HEK293 (cell line): ENCODE results near the gene TMEM233.

Source experiments
- CTCF ChIA-PET: fragments of 350-600 bp; formaldehyde crosslinking; extraction: SDS; loops from one replicate; lab custom pipeline; 2021; ENCODE audit warnings: antibody characterized with exemption; lab: Yijun Ruan, JAX
- POLR2A ChIA-PET: fragments of 300-600 bp; formaldehyde crosslinking; extraction: SDS; loops from one replicate; lab custom pipeline; 2020; ENCODE audit warnings: antibody characterized with exemption, inconsistent platforms; lab: Yijun Ruan, JAX
- H3K27ac ChIP-seq: fragments of 200-500 bp; sonication (Bioruptor generic); 2 replicates; pipeline ENCODE4 v1.5.1; 2014; ENCODE audit warnings: low read depth, low read length, control low read depth, inconsistent platforms; ENCODE audit errors: extremely low read depth
- H3K36me3 ChIP-seq, 2 experiments: fragments of 200-500 bp in 1 of 2; sonication (Bioruptor generic) in 1 of 2; 1 replicate in 1 of 2; 2 replicates in 1 of 2; pipeline ENCODE4 v1.5.1; 2014 to 2017; ENCODE audit warnings: inconsistent platforms in 2 of 2, low read length in 2 of 2; ENCODE audit not compliant: control insufficient read depth in 2 of 2, insufficient read depth in 1 of 2
- H3K4me1 ChIP-seq: fragments of 200-500 bp; sonication (Bioruptor generic); 2 replicates; pipeline ENCODE4 v1.5.1; 2014; ENCODE audit warnings: mild to moderate bottlenecking, low read length, inconsistent platforms; ENCODE audit not compliant: control insufficient read depth, insufficient read depth
- H3K4me3 ChIP-seq: 2 replicates; pipeline ENCODE4 v1.5.1; 2011; ENCODE audit warnings: low read depth, mild to moderate bottlenecking, control low read depth, low read length, moderate library complexity
- H3K9me3 ChIP-seq: fragments of 200-500 bp; sonication (Bioruptor generic); 2 replicates; pipeline ENCODE4 v1.5.1; 2014; ENCODE audit warnings: low read depth, low read length, inconsistent platforms; ENCODE audit not compliant: control insufficient read depth, insufficient read depth
- BCL11A ChIP-seq: fragments of 450-650 bp; formaldehyde crosslinking; IDR thresholded peaks from 2 replicates; pipeline ENCODE4 v1.5.1; 2016; ENCODE audit warnings: low read depth, missing biosample characterization, missing genetic modification characterization
- HOXC10 ChIP-seq: sonication (generic); formaldehyde crosslinking; IDR thresholded peaks from 2 replicates; pipeline ENCODE4 v1.8.1; 2023; ENCODE audit warnings: mild to moderate bottlenecking, missing genetic modification reagents
- ZIC2 ChIP-seq: fragments of 450-650 bp; formaldehyde crosslinking; IDR thresholded peaks from 2 replicates; pipeline ENCODE4 v1.5.1; 2016; ENCODE audit warnings: missing biosample characterization, missing genetic modification characterization
- ZNF10 ChIP-seq: fragments of 450-650 bp; formaldehyde crosslinking; IDR thresholded peaks from 2 replicates; pipeline ENCODE4 v1.5.1; 2017; ENCODE audit warnings: missing biosample characterization, missing genetic modification characterization
- ZNF169 ChIP-seq: fragments of 450-650 bp; formaldehyde crosslinking; IDR thresholded peaks from 2 replicates; pipeline ENCODE4 v1.5.1; 2016; ENCODE audit warnings: missing biosample characterization, missing genetic modification characterization
- ZNF366 ChIP-seq: fragments of 450-650 bp; formaldehyde crosslinking; conservative IDR thresholded peaks from 2 replicates; pipeline ENCODE4 v1.5.1; 2016; ENCODE audit warnings: missing biosample characterization, missing genetic modification characterization
- ZNF404 ChIP-seq: fragments of 450-650 bp; formaldehyde crosslinking; IDR thresholded peaks from 2 replicates; pipeline ENCODE4 v1.5.1; 2017; ENCODE audit warnings: missing biosample characterization, missing genetic modification characterization
- ZNF521 ChIP-seq: fragments of 450-650 bp; formaldehyde crosslinking; IDR thresholded peaks from 2 replicates; pipeline ENCODE4 v1.5.1; 2017; ENCODE audit warnings: missing biosample characterization, mild to moderate bottlenecking, missing genetic modification characterization
- ZNF670 ChIP-seq: fragments of 450-650 bp; formaldehyde crosslinking; IDR thresholded peaks from 2 replicates; pipeline ENCODE4 v1.5.1; 2016; ENCODE audit warnings: missing biosample characterization, missing genetic modification characterization, low read depth
- ZNF677 ChIP-seq: fragments of 450-650 bp; IDR thresholded peaks from 2 replicates; pipeline ENCODE4 v1.5.0; 2018; ENCODE audit warnings: missing biosample characterization, mild to moderate bottlenecking, missing genetic modification characterization, moderate library complexity
- ZNF785 ChIP-seq: fragments of 450-650 bp; formaldehyde crosslinking; IDR thresholded peaks from 2 replicates; pipeline ENCODE4 v1.5.1; 2016; ENCODE audit warnings: missing biosample characterization, missing genetic modification characterization
- TF ChIP-seq, protein P1 (sequence below): fragments of 450-650 bp; formaldehyde crosslinking; IDR thresholded peaks from 2 replicates; pipeline ENCODE4 v1.5.1; 2016; ENCODE audit warnings: missing biosample characterization, missing genetic modification characterization
- TF ChIP-seq, protein P2 (sequence below): fragments of 450-650 bp; formaldehyde crosslinking; IDR thresholded peaks from 2 replicates; pipeline ENCODE4 v1.5.1; 2016; ENCODE audit warnings: missing biosample characterization, missing genetic modification characterization
- TF ChIP-seq, protein P3 (sequence below): fragments of 450-650 bp; formaldehyde crosslinking; IDR thresholded peaks from 2 replicates; pipeline ENCODE4 v1.5.1; 2017; ENCODE audit warnings: missing biosample characterization, missing genetic modification characterization
- TF ChIP-seq, protein P4 (sequence below): sonication (generic); formaldehyde crosslinking; IDR thresholded peaks from 2 replicates; pipeline ENCODE4 v1.8.1; 2022; ENCODE audit warnings: mild to moderate bottlenecking, moderate library complexity, missing genetic modification reagents
- TF ChIP-seq, protein P5 (sequence below): fragments of 450-650 bp; formaldehyde crosslinking; IDR thresholded peaks from 2 replicates; pipeline ENCODE4 v1.5.1; 2017; ENCODE audit warnings: missing biosample characterization, missing genetic modification characterization
- TF ChIP-seq, protein P6 (sequence below): fragments of 450-650 bp; formaldehyde crosslinking; IDR thresholded peaks from 2 replicates; pipeline ENCODE4 v1.5.1; 2016; ENCODE audit warnings: missing biosample characterization, missing genetic modification characterization

Gene TMEM233

DNA sequence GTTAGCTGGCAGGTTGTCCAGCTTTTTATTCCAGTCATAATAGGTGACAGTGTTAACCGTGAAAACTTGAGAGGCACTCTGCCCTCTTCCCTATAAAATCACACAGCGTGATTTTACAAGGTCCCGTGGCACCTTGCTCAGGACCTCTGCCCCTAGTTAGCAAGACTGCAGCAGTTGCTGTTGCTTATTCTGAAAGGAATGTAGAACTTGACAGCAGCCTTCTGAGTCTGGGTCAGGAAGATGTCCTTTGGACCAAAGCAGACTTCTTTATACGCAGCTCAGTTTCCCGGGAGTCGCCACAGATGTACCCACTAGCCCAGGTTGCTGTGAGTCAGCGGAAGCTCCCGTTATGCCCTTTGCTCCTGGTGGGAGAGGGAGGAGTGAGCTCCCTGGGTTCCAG is 87.5 kb downstream of the TMEM233 start:
- POLR2A ChIA-PET: no interaction called here
- Histone ChIP-seq H3K27ac (no peak overlapping the region), H3K36me3 (peaks cover 23 to 60% of the 10 kb centered on the region in 2 experiments), H3K4me3 (no peak overlapping the region), H3K4me1 (no peaks in the 10 kb centered on the region), H3K9me3 (no peaks in the 10 kb centered on the region)
- CTCF ChIA-PET: interaction anchor here (1.2 to 1.3 kb wide), 2 partner anchors 13 to 14 kb away, joined by 5 to 6 read pairs; partner anchors contain the start of gene PRKAB1
- TF ChIP-seq, protein P1, sequence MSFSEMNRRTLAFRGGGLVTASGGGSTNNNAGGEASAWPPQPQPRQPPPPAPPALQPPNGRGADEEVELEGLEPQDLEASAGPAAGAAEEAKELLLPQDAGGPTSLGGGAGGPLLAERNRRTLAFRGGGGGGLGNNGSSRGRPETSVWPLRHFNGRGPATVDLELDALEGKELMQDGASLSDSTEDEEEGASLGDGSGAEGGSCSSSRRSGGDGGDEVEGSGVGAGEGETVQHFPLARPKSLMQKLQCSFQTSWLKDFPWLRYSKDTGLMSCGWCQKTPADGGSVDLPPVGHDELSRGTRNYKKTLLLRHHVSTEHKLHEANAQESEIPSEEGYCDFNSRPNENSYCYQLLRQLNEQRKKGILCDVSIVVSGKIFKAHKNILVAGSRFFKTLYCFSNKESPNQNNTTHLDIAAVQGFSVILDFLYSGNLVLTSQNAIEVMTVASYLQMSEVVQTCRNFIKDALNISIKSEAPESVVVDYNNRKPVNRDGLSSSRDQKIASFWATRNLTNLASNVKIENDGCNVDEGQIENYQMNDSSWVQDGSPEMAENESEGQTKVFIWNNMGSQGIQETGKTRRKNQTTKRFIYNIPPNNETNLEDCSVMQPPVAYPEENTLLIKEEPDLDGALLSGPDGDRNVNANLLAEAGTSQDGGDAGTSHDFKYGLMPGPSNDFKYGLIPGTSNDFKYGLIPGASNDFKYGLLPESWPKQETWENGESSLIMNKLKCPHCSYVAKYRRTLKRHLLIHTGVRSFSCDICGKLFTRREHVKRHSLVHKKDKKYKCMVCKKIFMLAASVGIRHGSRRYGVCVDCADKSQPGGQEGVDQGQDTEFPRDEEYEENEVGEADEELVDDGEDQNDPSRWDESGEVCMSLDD (tag by site-specific recombination): no peak
- TF ChIP-seq ZNF10 (tag by site-specific recombination) (no peak), HOXC10 (CRISPR knock-in tag) (no peak), ZNF169 (tag by site-specific recombination) (no peak), ZNF785 (no peak), ZNF670 (tag by site-specific recombination) (no peak), ZNF677 (tag by site-specific recombination) (no peak), ZNF366 (tag by site-specific recombination) (no peak), BCL11A (tag by site-specific recombination) (no peak), ZNF521 (no peak)
- TF ChIP-seq, protein P2, sequence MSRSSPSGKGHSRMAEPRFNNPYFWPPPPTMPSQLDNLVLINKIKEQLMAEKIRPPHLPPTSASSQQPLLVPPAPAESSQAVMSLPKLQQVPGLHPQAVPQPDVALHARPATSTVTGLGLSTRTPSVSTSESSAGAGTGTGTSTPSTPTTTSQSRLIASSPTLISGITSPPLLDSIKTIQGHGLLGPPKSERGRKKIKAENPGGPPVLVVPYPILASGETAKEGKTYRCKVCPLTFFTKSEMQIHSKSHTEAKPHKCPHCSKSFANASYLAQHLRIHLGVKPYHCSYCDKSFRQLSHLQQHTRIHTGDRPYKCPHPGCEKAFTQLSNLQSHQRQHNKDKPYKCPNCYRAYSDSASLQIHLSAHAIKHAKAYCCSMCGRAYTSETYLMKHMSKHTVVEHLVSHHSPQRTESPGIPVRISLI (tag by site-specific recombination): no peak
- TF ChIP-seq, protein P3, sequence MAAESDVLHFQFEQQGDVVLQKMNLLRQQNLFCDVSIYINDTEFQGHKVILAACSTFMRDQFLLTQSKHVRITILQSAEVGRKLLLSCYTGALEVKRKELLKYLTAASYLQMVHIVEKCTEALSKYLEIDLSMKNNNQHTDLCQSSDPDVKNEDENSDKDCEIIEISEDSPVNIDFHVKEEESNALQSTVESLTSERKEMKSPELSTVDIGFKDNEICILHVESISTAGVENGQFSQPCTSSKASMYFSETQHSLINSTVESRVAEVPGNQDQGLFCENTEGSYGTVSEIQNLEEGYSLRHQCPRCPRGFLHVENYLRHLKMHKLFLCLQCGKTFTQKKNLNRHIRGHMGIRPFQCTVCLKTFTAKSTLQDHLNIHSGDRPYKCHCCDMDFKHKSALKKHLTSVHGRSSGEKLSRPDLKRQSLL (tag by site-specific recombination): no peak
- TF ChIP-seq, protein P4, sequence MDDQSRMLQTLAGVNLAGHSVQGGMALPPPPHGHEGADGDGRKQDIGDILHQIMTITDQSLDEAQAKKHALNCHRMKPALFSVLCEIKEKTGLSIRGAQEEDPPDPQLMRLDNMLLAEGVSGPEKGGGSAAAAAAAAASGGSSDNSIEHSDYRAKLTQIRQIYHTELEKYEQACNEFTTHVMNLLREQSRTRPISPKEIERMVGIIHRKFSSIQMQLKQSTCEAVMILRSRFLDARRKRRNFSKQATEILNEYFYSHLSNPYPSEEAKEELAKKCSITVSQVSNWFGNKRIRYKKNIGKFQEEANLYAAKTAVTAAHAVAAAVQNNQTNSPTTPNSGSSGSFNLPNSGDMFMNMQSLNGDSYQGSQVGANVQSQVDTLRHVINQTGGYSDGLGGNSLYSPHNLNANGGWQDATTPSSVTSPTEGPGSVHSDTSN: no peak

DNA sequence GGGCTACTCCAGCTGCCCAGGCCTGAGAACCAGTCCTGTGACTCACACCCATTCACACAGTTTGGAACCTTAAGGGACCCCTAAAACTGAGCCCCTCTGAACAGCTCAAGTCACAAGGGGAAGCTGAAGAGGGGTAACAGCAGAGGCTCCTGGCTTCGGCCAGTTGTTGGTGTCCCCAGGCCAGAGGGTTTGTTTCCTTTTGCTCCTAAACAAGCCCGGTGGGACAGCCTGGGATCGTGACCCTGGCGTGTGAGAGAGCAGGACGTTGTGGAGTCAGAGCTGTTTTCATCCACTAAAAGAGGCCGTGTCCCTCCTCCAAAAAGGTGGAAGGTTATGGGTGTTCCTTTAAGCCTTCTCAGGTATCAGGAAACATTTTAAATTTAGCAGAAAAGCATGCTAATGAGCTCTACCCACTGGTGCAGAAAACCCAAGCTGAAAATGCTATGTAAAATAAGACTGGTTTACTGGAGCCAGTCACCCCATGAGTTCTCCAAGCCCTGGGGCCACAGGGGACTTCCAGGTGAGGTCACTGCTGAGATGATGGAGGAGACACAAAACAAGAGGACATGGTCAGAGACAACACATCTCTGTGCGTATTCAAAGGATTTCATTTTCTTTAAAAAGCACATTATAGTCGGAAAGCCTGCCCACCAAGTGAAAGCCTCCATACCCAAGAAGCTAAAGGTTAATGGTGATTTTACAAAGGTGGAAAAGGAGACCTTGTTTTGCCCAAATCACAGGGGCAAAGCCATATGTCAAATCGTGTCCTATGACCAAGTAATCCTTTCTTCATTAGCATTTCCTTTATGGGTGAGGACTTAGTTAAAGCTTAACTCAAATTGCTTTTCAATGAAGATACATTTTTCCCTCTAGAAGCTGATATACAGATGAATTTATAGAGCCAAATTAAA is 88.4 kb downstream of the TMEM233 start:
- H3K4me3 ChIP-seq: no peak overlapping the region
- H3K27ac ChIP-seq: no peak overlapping the region
- no peaks in the 10 kb centered on the region for H3K9me3 ChIP-seq
- H3K4me1 ChIP-seq: no peaks in the 10 kb centered on the region
- TF ChIP-seq, protein P5, sequence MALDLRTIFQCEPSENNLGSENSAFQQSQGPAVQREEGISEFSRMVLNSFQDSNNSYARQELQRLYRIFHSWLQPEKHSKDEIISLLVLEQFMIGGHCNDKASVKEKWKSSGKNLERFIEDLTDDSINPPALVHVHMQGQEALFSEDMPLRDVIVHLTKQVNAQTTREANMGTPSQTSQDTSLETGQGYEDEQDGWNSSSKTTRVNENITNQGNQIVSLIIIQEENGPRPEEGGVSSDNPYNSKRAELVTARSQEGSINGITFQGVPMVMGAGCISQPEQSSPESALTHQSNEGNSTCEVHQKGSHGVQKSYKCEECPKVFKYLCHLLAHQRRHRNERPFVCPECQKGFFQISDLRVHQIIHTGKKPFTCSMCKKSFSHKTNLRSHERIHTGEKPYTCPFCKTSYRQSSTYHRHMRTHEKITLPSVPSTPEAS (tag by site-specific recombination): no peak
- TF ChIP-seq, protein P6, sequence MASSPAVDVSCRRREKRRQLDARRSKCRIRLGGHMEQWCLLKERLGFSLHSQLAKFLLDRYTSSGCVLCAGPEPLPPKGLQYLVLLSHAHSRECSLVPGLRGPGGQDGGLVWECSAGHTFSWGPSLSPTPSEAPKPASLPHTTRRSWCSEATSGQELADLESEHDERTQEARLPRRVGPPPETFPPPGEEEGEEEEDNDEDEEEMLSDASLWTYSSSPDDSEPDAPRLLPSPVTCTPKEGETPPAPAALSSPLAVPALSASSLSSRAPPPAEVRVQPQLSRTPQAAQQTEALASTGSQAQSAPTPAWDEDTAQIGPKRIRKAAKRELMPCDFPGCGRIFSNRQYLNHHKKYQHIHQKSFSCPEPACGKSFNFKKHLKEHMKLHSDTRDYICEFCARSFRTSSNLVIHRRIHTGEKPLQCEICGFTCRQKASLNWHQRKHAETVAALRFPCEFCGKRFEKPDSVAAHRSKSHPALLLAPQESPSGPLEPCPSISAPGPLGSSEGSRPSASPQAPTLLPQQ (tag by site-specific recombination): no peak
- TF ChIP-seq ZNF404 (tag by site-specific recombination) (no peak), ZIC2 (tag by site-specific recombination) (no peak)
- H3K36me3 ChIP-seq: peaks cover 16 to 60% of the 10 kb centered on the region in 2 experiments
- ChIA-PET POLR2A (no interaction called here), CTCF (interaction anchor here (0.6 to 1.2 kb wide), 2 partner anchors 14 to 23 kb away, joined by 4 to 5 read pairs; partner anchors contain the start of gene PRKAB1)
